Thyroid gland (tissue), 4 donors: ENCODE data around the gene CYP3A7. TPM values are rescaled to one million over a fixed set of nuclear protein-coding genes. Genes with fewer than 3 reads are reported as not detected.
"Not testable (repeated sequence)": the region's sequence is repeated elsewhere in the genome, so short reads cannot be mapped to it uniquely, and the experiment has no call there.

ENCODE experiments used
- DNase-seq, 2 donors: peaks; one replicate each; pipeline ENCODE4 v3.0.0-alpha.2; 2019
- H3K27ac ChIP-seq, 3 donors: fragments of 200-600 bp; sonication (generic); 1 replicate in 2 of 3; 2 replicates in 1 of 3; pipeline ENCODE4 v1.5.1; 2016 to 2019; ENCODE audit warnings: mild to moderate bottlenecking in 1 of 3, moderate library complexity in 1 of 3
- H3K27me3 ChIP-seq: fragments of 200-600 bp; sonication (generic); one replicate; pipeline ENCODE4 v1.5.1; 2019
- H3K36me3 ChIP-seq, 2 donors: fragments of 200-600 bp; sonication (generic); one replicate each; pipeline ENCODE4 v1.5.1; 2016 to 2019
- H3K4me1 ChIP-seq, 2 donors: fragments of 200-600 bp; sonication (generic); one replicate each; pipeline ENCODE4 v1.5.1; 2017 to 2019
- H3K4me3 ChIP-seq, 3 donors: fragments of 200-600 bp; sonication (generic); replicated peaks in 1 of 3; 1 replicate in 2 of 3; 2 replicates in 1 of 3; pipeline ENCODE4 v1.5.1; 2016; ENCODE audit warnings: mild to moderate bottlenecking in 1 of 3
- H3K9me3 ChIP-seq: fragments of 200-600 bp; sonication (generic); one replicate; pipeline ENCODE4 v1.5.1; 2017
- POLR2A ChIP-seq, 2 donors: fragments of 450-650 bp; IDR thresholded peaks; one replicate each; pipeline ENCODE4 v1.6.1; 2017; ENCODE audit warnings: antibody characterized with exemption in 2 of 2, mild to moderate bottlenecking in 2 of 2, moderate library complexity in 1 of 2
- WGBS, 2 donors: methylation state at CpG; one replicate each; pipeline ENCODE4 v1.1.5; 2017; 5-methylcytosine and 5-hydroxymethylcytosine counted together
- intact Hi-C: fragments of 100-400 bp; cut with DNase I; formaldehyde crosslinking; loops from one replicate; pipeline ENCODE4 v1.15.1; 2023
- total RNA-seq, 4 donors: library from RNA; depleted of rRNA; stranded (reverse); fragments of >200 nt; gene quantifications; one replicate each; pipeline ENCODE4 v1.2.3, GENCODE V29; 2016
- TF ChIP-seq, protein P1 (sequence below), 6 experiments: fragments of 200-600 bp in 3 of 6; fragments of 450-650 bp in 3 of 6; sonication (generic) in 3 of 6; IDR thresholded peaks; one replicate each; pipeline ENCODE4 v1.5.1; 2016 to 2019; ENCODE audit warnings: antibody characterized with exemption in 6 of 6, mild to moderate bottlenecking in 2 of 6, inconsistent platforms in 1 of 6, moderate library complexity in 1 of 6

CYP3A7 gene
- total RNA-seq, 4 donors from 2014 or later: not detected

DNA sequence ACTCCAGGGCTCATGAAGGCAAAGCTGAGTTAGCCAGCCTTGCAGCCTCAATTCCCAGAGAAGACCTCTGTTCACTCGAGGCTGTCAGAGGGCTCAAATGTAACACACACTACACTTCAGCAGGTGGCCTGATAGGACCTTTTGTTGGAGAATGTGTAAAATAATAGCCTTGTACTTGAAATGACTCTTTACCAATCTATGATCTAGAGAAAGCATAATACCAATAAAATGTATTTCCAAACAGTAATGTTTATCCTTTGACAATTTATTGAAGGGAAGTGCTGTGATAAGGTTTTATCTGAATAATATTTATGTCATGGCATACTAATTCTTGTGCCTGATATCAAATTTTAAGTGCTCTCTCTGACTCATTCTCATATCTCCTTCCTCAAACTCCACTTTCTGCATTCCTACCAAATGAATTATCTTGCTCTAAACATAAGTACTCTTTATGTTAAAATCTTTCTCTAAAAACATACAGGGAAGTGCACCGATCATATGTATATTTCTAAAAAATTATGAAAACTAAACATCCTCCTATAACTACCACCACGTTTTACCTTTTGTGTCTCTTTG lies 20.9 kb downstream of the CYP3A7 start:
- H3K27me3 ChIP-seq: no peaks in the 10 kb centered on the region
- H3K4me1 ChIP-seq: no peaks in the 10 kb centered on the region
- DNase-seq: no peak
- no peak for TF ChIP-seq POLR2A (IDR thresholded peaks at IDR 0.05)
- TF ChIP-seq, protein P1, sequence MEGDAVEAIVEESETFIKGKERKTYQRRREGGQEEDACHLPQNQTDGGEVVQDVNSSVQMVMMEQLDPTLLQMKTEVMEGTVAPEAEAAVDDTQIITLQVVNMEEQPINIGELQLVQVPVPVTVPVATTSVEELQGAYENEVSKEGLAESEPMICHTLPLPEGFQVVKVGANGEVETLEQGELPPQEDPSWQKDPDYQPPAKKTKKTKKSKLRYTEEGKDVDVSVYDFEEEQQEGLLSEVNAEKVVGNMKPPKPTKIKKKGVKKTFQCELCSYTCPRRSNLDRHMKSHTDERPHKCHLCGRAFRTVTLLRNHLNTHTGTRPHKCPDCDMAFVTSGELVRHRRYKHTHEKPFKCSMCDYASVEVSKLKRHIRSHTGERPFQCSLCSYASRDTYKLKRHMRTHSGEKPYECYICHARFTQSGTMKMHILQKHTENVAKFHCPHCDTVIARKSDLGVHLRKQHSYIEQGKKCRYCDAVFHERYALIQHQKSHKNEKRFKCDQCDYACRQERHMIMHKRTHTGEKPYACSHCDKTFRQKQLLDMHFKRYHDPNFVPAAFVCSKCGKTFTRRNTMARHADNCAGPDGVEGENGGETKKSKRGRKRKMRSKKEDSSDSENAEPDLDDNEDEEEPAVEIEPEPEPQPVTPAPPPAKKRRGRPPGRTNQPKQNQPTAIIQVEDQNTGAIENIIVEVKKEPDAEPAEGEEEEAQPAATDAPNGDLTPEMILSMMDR (IDR thresholded peaks at IDR 0.05): no peak
- no peaks in the 10 kb centered on the region for H3K36me3 ChIP-seq
- no peak overlapping the region for H3K4me3 ChIP-seq
- no peaks in the 10 kb centered on the region for H3K9me3 ChIP-seq
- intact Hi-C loops: no loop called here
- H3K27ac ChIP-seq: no peak overlapping the region
- WGBS, 2 donors: 74 to 79% methylated on average over 3 of the region's 3 CpGs

DNA sequence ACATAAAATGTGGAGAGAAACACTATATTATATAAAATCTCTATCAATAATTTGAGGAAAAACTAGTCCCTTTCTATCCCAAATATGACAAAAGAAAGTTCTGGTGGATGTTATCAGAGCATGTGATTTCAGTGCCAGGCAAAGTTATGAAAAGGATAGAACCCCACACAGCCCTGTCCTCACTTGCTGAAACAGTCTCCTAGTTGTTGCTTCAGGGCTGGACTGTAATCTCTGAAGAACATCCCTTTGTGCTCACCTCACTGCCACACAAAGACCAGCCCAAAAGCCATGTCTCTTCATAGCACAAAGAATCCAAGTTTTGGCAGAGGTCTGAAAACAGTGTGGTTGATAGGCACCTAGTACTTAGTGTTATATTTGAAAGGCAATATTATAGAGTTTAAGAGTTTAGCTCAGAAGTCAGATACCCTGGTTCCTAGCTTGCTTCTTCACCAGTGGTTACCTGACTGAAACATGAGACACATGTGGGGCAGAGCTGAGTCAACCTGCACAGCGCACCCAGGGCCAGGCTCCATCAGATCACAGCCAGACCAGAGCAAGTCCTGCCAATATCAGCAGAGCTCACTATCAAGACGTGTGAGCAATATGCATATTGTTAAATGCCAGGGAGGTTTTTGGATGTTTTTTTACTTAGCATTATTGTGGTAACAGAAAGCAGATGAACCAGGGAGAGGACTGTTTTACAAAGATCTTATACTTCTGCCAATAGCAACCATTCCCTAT lies 25.0 kb downstream of the CYP3A7 start:
- intact Hi-C loops: no loop called here
- Histone ChIP-seq H3K36me3 (no peaks in the 10 kb centered on the region), H3K4me1 (no peaks in the 10 kb centered on the region), H3K27me3 (no peaks in the 10 kb centered on the region), H3K4me3 (no peak overlapping the region), H3K27ac (no peak overlapping the region), H3K9me3 (no peaks in the 10 kb centered on the region)
- DNase-seq: no peak
- TF ChIP-seq, protein P1 (IDR thresholded peaks at IDR 0.05): no peak
- TF ChIP-seq POLR2A (IDR thresholded peaks at IDR 0.05): no peak
- WGBS, 2 donors: 50 to 85% methylated on average over 2 of the region's 2 CpGs

DNA sequence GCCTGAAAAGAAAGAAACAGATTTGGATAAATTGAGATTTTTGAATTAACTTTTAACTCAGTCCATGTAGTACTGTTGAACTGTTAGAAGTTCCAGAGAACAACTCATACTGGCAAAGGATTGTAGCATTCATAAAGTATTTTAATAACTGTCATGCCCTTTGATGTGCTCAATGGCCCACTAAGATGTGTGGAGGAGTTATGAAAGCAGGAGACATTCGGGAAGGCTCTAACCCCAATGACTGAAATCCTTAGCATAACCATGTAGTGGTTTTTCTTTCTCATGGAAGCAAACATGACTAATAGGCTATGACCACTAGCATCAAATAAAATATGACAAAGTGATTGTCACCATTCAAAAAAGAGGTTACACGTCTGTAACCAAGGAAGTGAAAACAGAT lies 25.7 kb downstream of the CYP3A7 start:
- H3K27ac ChIP-seq: no peak overlapping the region
- H3K4me1 ChIP-seq: no peaks in the 10 kb centered on the region
- H3K27me3 ChIP-seq: no peaks in the 10 kb centered on the region
- intact Hi-C loops: no loop called here
- TF ChIP-seq POLR2A (IDR thresholded peaks at IDR 0.05): no peak
- DNase-seq: no peak
- no peak overlapping the region for H3K4me3 ChIP-seq
- WGBS, 2 donors: 95% methylated on average over 2 of the region's 2 CpGs
- no peaks in the 10 kb centered on the region for H3K9me3 ChIP-seq
- H3K36me3 ChIP-seq: no peaks in the 10 kb centered on the region

DNA sequence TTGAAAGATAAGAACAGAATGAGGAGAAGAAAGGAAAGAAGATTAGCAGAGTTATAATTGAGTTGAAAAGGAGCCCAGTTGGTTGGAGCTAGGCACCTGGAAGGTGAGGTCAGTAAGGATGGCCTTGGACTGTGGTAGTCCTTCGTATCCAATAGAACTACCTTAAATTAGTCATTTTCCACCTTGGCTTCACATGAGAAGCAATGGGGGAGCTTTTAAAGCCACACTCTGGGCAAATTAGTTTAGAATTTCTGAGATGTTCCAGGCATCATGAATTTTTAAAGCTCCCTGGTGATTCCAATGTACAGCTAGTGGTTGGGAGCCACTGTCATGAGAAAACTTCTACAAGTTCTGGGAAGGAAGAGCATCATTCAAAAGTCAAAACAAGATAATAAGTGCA lies 27.9 kb downstream of the CYP3A7 start:
- no peak overlapping the region for H3K27ac ChIP-seq
- no peaks in the 10 kb centered on the region for H3K4me1 ChIP-seq
- intact Hi-C loops: no loop called here
- no peak for TF ChIP-seq POLR2A (IDR thresholded peaks at IDR 0.05)
- TF ChIP-seq, protein P1 (IDR thresholded peaks at IDR 0.05): no peak
- 53 to 66% methylated on average over 1 of the region's 1 CpG for WGBS, 2 donors
- H3K27me3 ChIP-seq: no peaks in the 10 kb centered on the region
- DNase-seq: no peak
- no peaks in the 10 kb centered on the region for H3K36me3 ChIP-seq
- no peaks in the 10 kb centered on the region for H3K9me3 ChIP-seq
- H3K4me3 ChIP-seq: no peak overlapping the region

DNA sequence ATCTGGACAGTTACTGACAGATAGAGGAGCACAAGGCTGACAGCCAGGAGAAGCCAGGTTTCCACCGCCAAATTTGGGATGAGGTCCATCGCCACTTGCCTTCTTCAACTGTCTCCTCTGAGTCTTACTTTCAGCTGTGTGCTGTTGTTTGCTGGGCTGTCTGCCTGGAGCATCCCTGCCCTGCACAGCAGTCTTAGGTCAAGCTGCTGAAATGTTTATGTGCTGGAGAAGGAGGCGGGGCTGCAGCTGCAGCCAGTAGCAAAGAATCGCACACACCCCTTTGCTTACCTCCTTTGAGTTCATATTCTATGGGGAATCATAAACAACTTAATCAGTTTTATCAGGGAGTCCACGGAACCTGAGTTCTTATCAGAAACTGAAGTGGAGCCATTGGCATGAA lies 35.0 kb downstream of the CYP3A7 start:
- Histone ChIP-seq H3K4me3 (no peak overlapping the region), H3K27ac (no peak overlapping the region), H3K36me3 (no peaks in the 10 kb centered on the region), H3K27me3 (no peaks in the 10 kb centered on the region), H3K9me3 (no peaks in the 10 kb centered on the region), H3K4me1 (no peaks in the 10 kb centered on the region)
- intact Hi-C loops: no loop called here
- WGBS, 2 donors: 59 to 76% methylated on average over 5 of the region's 5 CpGs
- no peak for TF ChIP-seq POLR2A (IDR thresholded peaks at IDR 0.05)
- DNase-seq: no peak

DNA sequence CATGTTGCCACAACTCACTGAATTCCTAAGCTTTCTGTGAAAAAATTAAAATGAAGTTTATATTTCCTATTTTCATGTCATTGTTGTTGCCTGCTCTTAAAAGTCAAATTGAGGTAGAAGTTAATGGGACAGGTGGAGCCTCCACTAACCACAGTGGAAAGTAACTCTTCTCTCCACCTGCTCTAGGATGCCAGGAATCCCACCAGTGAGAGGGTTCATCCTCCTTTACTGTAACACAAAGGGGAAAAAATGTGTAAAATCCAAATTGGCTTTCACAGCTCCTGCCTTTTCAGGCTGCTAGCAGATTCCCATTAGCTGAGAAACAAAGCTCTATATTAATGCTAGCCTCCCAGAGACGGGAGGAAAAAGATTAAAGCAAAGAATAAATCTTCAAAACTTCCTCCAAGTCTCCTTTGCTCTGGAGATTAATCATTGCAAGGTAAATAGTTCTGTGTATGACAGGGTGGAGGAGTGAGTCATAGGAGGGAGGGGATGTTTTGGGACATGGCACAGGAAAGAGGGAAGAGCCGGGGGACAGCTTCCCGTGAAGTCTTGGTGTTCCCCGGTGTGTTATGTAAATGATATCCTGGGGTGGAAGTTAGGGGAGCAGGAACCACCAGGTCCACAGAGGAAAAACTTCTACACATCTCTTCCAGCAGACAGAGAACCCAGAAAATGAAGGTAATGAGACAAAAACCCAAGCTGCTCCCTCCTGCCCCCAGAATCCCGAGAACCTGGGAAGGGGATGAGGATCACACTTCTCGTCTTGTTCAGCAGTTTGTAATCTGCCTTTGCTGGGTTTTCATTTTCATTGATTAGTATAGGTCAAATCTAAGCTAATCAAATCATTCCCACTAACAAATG lies 35.9 kb downstream of the CYP3A7 start:
- intact Hi-C loops, H3K9me3 ChIP-seq, H3K27me3 ChIP-seq, H3K36me3 ChIP-seq, H3K4me1 ChIP-seq, H3K27ac ChIP-seq, DNase-seq, H3K4me3 ChIP-seq: not testable (repeated sequence)
- 42 to 46% methylated on average over 6 of the region's 6 CpGs for WGBS, 2 donors
